ENCODE measurements around the gene ANKHD1.
"Not testable (repeated sequence)": the region's sequence is repeated elsewhere in the genome, so short reads cannot be mapped to it uniquely, and the experiment has no call there.

Gene ANKHD1

DNA sequence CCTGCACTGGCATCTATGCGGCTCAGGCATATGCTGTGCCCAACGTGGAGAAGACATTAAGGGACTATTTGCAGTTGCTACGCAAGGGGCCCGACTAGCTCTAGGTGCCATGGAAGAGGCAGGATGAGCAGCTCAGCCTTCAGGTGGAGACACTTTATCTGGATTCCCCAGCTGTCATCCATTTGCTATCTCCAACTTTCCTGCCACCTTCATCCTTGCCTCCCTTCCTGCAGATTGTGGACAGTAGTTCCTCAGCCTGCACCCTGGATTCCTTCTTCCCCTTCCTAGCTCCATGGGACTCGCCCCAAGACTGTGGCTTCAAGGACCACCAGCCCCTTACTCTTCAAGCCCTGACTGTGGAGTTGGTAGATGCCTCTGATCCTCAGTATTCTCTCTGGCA lies 165.0 kb downstream of the ANKHD1 start:
- no peak for DNase-seq

DNA sequence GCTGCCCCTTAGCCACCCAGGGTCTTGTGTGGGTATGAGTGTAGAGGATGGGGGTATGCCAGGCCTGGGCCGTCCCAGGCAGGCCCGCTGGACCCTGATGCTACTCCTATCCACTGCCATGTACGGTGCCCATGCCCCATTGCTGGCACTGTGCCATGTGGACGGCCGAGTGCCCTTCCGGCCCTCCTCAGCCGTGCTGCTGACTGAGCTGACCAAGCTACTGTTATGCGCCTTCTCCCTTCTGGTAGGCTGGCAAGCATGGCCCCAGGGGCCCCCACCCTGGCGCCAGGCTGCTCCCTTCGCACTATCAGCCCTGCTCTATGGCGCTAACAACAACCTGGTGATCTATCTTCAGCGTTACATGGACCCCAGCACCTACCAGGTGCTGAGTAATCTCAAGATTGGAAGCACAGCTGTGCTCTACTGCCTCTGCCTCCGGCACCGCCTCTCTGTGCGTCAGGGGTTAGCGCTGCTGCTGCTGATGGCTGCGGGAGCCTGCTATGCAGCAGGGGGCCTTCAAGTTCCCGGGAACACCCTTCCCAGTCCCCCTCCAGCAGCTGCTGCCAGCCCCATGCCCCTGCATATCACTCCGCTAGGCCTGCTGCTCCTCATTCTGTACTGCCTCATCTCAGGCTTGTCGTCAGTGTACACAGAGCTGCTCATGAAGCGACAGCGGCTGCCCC lies 165.6 kb downstream of the ANKHD1 start:
- DNase-seq, result no peak

DNA sequence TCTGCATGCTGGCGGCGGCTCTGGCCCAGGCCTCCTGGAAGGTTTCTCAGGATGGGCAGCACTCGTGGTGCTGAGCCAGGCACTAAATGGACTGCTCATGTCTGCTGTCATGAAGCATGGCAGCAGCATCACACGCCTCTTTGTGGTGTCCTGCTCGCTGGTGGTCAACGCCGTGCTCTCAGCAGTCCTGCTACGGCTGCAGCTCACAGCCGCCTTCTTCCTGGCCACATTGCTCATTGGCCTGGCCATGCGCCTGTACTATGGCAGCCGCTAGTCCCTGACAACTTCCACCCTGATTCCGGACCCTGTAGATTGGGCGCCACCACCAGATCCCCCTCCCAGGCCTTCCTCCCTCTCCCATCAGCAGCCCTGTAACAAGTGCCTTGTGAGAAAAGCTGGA lies 166.2 kb downstream of the ANKHD1 start:
- DNase-seq, result no peak

DNA sequence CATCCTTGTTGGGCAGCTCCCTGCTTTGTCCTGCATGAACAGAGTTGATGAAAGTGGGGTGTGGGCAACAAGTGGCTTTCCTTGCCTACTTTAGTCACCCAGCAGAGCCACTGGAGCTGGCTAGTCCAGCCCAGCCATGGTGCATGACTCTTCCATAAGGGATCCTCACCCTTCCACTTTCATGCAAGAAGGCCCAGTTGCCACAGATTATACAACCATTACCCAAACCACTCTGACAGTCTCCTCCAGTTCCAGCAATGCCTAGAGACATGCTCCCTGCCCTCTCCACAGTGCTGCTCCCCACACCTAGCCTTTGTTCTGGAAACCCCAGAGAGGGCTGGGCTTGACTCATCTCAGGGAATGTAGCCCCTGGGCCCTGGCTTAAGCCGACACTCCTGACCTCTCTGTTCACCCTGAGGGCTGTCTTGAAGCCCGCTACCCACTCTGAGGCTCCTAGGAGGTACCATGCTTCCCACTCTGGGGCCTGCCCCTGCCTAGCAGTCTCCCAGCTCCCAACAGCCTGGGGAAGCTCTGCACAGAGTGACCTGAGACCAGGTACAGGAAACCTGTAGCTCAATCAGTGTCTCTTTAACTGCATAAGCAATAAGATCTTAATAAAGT lies 166.9 kb downstream of the ANKHD1 start:
- no peak for DNase-seq

DNA sequence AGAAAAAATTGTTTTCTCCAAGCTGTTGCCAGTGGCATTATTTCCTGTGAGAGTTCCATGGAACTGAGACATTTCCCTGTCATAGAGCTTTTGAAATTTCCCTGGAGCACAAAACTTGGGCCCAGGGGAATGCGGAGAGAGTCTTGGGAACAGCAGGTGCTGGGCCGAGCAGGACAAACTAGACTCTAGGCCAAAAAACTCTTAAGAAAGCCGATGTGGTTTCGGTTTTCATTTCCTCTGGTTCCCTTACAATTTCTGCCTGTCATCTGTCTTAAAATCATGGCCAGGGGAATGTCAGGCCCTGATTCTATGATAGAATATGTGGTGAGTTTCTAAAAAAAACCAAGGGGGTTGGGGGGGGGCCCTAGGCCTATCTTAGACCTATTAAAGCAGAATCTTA lies 167.6 kb downstream of the ANKHD1 start:
- DNase-seq, result peak in 1 of 2 donors; percentile 45

DNA sequence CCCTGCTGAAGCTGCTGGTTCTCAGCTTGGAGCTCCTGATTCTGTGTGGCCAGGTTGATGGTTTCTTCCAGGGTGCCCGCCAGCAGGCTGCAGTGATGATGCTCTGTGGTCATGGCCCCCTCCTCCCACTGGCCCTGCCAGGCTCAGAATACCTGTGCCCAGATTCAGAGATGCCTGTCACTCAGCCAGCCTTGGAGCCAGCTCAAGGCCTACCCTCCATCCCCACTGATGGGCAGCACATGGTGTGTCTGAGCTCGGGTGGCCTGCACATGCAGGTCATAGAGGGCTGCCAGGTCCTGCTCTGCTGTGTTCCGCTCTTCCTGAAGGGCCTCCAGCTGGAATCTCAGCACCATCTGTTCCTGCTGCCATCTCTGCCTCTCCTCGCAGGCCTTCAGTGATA lies 168.4 kb downstream of the ANKHD1 start:
- no peak for DNase-seq

DNA sequence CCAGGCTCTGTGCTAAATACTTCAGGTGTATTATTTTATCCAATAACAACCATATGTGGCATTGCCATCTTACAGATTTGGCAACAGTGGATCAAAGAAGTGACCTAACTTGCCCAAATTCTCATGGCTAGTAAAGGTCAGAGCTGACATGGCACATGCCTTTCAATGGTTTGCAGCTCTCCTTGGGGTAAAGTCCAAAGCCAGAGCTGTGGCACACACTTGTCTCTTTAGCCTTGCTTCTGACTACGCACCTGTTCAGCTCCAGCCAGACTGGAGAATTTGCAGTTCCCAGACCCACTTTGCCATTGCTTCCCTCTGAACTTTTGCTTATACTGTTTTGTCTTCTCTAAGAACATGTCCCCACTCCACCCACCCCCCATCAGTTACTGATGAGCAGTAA lies 168.9 kb downstream of the ANKHD1 start:
- no peak for DNase-seq

DNA sequence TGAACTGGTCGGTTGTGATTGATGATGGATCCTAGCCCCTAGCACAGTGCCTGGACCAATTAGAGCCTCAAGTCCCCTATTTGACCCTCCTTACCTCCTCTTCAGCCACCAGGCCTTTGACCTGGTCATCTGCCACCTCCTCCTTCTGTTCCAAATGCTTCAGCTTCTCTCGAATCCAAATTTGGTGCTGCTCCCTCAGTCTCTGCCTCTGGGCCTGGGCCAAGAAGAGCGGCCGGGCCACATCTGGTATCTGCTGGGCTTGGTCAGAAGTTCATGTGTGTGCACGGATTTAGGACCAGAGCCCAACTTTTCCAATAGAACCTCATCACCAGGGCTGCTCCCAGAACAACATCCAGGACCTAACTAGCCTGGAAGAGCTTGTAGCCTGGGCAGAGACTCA lies 169.5 kb downstream of the ANKHD1 start:
- no peak for DNase-seq

DNA sequence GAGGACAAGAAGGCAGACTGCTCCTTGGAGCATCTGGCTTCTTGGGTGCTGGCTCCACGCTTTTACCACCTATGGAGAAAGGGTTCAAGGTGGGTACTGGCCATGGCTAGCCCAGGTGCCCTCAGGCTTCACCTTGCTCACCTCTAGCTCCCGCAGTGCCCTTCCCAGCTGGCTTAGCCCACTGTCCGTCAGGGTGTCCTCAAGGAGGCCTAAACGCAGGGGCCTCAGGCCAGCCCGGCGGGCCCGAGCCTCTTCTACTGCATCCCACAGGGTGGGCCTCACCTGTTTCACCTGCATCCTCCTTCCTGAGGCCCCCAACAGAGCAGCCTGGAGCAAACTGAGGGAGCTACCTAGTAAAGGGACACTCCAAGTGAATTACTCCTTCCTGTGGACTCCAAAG lies 172.1 kb downstream of the ANKHD1 start:
- DNase-seq, result no peak

DNA sequence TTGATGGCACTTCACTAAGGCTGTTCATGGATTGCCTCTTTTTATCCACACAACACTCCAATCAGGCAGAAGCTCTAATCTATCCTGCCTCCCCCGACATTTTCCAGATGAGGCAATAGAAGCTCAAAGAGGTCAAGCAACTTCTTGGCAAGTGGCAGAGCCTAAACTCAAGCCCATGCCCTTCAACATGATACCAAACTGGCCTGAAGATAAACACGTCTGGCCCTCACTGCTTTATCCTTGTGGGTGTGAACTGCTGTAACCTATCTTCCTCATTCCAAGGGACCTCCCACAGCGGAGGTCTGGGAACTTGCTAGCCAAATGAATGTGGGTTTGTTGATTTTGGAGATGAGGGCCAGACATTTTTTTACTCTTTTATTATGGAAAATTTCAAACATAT lies 172.5 kb downstream of the ANKHD1 start:
- DNase-seq, result no peak

DNA sequence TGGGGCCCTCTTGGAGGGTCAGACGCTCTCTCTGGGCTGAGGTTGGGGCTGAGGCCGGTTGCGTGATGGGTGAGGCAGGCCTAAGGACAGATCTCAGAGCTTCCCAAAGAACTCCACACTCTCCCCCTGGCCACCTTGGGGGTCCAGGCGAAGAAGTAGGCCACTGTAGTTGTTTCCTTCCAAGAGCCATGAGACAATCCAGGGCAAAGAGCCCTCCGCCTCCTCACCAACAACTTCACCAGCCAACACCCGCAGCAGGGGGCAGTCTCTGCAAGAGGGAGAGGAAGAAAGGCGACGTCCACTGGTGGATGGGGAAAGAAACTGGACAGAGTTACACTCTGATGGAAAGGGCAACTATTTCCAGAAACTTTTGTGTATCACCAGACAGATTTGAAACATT lies 173.7 kb downstream of the ANKHD1 start:
- peak in 1 of 2 donors; percentile 54 for DNase-seq

DNA sequence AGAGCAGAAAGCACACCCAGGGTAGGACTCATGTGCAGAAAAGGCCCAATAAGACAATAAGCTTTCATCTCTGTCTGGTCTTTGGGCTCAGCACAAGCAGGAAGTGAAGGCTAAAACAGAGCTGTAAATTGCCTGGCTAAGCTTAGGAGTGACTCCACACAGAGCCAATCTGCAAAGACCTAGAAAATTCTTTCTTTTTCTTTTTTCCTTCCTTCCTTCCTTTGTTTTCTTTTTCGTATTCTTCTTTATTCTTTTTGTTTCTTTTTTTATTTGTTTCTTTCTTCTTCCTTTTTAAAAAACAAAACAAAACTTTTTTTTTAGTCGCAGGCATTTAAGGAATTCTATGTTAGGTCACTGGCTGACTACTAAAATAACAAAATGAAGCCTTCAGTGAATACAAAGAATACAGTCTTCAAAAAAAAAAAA lies 175.2 kb downstream of the ANKHD1 start:
- DNase-seq, result no peak

DNA sequence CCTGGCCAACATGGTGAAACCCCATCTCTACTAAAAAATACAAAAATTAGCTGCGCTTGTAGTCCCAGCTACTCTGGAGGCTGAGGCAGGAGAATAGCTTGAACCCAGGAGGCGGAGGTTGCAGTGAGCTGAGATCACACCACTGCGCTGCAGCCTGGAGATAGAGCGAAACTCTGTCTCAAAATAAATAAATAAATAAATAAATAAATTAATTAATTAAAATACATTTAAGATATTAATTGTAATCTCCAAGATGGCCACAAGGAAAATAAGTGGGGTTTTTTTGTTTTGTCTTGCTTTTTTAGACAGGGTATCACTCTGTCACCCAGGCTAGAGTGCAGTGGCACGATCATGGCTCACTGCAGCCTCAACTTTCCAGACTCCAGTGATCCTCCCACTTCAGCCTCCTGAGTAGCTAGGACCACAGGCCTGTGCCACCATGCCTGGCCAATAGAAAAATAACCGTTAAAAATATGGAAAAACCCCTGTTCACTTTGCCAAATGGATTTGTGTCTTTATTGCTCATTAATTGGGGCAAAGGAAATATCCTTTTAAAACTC lies 177.6 kb downstream of the ANKHD1 start:
- not testable (repeated sequence) for DNase-seq

DNA sequence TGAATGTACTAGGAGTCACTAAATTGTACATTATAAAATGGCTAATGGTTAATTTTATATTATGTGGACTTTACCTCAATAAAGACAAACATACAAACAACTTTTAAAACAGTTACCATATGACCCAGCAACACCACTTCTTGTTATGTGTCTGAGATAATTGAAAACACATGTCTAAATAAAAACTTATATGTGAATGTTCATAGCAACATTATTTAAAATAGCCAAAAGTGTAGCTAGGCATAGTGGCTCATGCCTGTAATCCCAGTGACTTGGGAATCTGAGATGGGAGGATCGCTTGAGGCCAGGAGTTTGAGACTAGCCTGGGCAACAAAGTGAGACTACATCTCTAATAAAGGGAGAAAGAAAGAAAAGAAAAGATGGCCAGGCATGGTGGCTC lies 185.9 kb downstream of the ANKHD1 start:
- no peak for DNase-seq

DNA sequence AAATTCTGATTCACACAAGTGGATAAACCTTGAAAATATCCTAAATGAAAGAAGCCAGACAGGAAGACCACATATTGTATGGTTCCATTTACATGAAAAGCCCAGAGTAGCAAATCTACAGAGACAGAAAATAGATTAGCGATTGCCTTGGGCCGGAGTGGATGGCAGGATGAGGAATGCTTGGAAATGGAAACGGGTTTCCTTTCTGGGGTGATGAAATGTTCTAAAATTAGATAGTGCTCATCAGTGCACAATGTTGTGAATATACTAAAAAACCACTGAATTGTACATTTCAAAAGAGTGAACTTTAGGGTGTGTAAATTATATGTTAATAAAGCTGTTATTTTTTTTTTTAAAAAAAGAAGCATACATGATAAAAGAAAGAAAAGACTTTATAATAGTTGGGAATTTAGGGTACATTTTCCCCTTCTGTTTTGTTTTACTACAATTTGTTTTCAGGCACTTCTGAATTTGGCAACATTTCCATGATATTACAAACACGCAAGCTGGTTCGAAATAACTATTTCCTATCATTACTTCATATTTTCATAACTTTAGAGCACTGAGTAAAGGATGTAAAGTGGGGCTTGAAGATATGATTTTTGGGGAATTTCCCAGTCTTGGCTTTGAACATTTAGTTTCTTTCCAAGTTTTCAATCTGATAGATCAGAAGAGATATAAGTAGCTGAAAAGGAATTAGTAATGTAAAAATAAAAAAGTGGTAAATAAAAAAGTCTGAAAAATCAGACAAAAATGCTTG lies 186.9 kb downstream of the ANKHD1 start:
- no peak for DNase-seq
